ENCODE measurements around the gene PCDHB11.
"Not testable (repeated sequence)": the region's sequence is repeated elsewhere in the genome, so short reads cannot be mapped to it uniquely, and the experiment has no call there.

Gene PCDHB11

DNA sequence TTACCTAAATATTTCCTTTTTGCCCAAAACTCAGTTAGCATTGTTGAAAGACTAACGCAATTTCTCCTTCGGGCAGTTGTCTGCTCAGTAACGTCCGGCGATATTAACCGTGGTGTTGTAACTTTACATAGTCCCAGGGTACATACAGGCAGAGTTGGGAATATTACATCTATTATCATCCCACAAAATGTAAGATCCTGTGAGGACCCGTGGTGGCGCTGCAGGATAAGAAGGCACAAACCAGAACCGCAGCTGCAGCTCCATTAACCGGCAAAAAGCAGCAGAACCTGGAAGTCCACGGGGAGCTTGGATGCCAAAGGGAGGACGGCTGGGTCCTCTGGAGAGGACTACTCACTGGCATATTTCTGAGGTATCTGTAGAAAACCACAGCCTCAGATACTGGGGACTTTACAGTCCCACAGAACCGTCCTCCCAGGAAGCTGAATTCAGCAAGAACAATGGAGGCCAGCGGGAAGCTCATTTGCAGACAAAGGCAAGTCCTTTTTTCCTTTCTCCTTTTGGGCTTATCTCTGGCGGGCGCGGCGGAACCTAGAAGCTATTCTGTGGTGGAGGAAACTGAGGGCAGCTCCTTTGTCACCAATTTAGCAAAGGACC, 21.7 kb upstream of the PCDHB11 start, which contains the start of gene PCDHB8:
Gene PCDHB8 (plus strand): TSS at position 214 of the 615 bp plus-strand sequence. CDS start 245 bp downstream, at position 459.
- DNase-seq; H3K9ac ChIP-seq (ENCODE audit: low read length); H2BK12ac ChIP-seq (ENCODE audit: low read length); H3K4me1 ChIP-seq (ENCODE audit: control insufficient read depth in 1 of 2, insufficient read depth in 2 of 2, low read length in 2 of 2); H3K4me2 ChIP-seq (ENCODE audit: low read length); H4K91ac ChIP-seq (ENCODE audit: low read depth, low read length); H3K9me3 ChIP-seq (ENCODE audit: insufficient read depth, low read depth, low read length); H3K27me3 ChIP-seq (ENCODE audit: insufficient read depth, low read length); H3K79me2 ChIP-seq (ENCODE audit: control insufficient read depth, insufficient read depth, low read length, poor library complexity); H3K4me3 ChIP-seq (ENCODE audit: low read depth, low read length); H3K18ac ChIP-seq (ENCODE audit: low read length); H2AFZ ChIP-seq (ENCODE audit: insufficient read depth, low read length, poor library complexity); H3K27ac ChIP-seq (ENCODE audit: low read depth, low read length); H4K12ac ChIP-seq (ENCODE audit: low read depth, low read length); H3K14ac ChIP-seq (ENCODE audit: low read length); H3K23ac ChIP-seq (ENCODE audit: low read length); H2AK5ac ChIP-seq (ENCODE audit: low read length); H4K8ac ChIP-seq (ENCODE audit: low read depth, low read length); H3K4ac ChIP-seq (ENCODE audit: low read depth, low read length); H3K79me1 ChIP-seq (ENCODE audit: low read length); H2BK5ac ChIP-seq (ENCODE audit: low read depth, low read length, poor library complexity); H3K36me3 ChIP-seq (ENCODE audit: control insufficient read depth in 1 of 2, insufficient read depth in 2 of 2, low read length in 2 of 2); H2BK120ac ChIP-seq (ENCODE audit: insufficient read depth, low read length, poor library complexity): not testable (repeated sequence)
- no CpG with 5 or more reads among the region's 18 CpGs for WGBS (ENCODE audit: extremely low coverage, insufficient coverage, insufficient read length)

GRCh38 chr5:141179371-141179770, 20.1 kb upstream of the PCDHB11 start:
- H3K9me3 ChIP-seq (ENCODE audit: insufficient read depth, low read depth, low read length); H3K23ac ChIP-seq (ENCODE audit: low read length); H2BK12ac ChIP-seq (ENCODE audit: low read length); H3K4me2 ChIP-seq (ENCODE audit: low read length); H3K79me1 ChIP-seq (ENCODE audit: low read length); H3K36me3 ChIP-seq (ENCODE audit: control insufficient read depth in 1 of 2, insufficient read depth in 2 of 2, low read length in 2 of 2); H3K14ac ChIP-seq (ENCODE audit: low read length); DNase-seq; H3K4ac ChIP-seq (ENCODE audit: low read depth, low read length); H3K18ac ChIP-seq (ENCODE audit: low read length); H3K9ac ChIP-seq (ENCODE audit: low read length); H2BK5ac ChIP-seq (ENCODE audit: low read depth, low read length, poor library complexity); H2AFZ ChIP-seq (ENCODE audit: insufficient read depth, low read length, poor library complexity); H4K91ac ChIP-seq (ENCODE audit: low read depth, low read length); H4K8ac ChIP-seq (ENCODE audit: low read depth, low read length); H4K12ac ChIP-seq (ENCODE audit: low read depth, low read length); H2BK120ac ChIP-seq (ENCODE audit: insufficient read depth, low read length, poor library complexity); H3K4me3 ChIP-seq (ENCODE audit: low read depth, low read length); H3K79me2 ChIP-seq (ENCODE audit: control insufficient read depth, insufficient read depth, low read length, poor library complexity); H3K27ac ChIP-seq (ENCODE audit: low read depth, low read length); H3K27me3 ChIP-seq (ENCODE audit: insufficient read depth, low read length); H3K4me1 ChIP-seq (ENCODE audit: control insufficient read depth in 1 of 2, insufficient read depth in 2 of 2, low read length in 2 of 2); H2AK5ac ChIP-seq (ENCODE audit: low read length): not testable (repeated sequence)
- no CpG with 5 or more reads among the region's 39 CpGs for WGBS (ENCODE audit: extremely low coverage, insufficient coverage, insufficient read length)

- no CpG with 5 or more reads among the region's 32 CpGs for WGBS (ENCODE audit: extremely low coverage, insufficient coverage, insufficient read length)
These were observed 19.6 kb upstream of the PCDHB11 start for GRCh38 chr5:141179876-141180275.

GRCh38 chr5:141180313-141180712, 19.1 kb upstream of the PCDHB11 start:
- H3K27me3 ChIP-seq (ENCODE audit: insufficient read depth, low read length), result no peaks in the 10 kb centered on the region
- H3K4me3 ChIP-seq (ENCODE audit: low read depth, low read length), result no peak overlapping the region
- no peak overlapping the region for H2BK5ac ChIP-seq (ENCODE audit: low read depth, low read length, poor library complexity)
- no peak overlapping the region for H2AFZ ChIP-seq (ENCODE audit: insufficient read depth, low read length, poor library complexity)
- H2BK12ac ChIP-seq (ENCODE audit: low read length), result no peak overlapping the region
- H3K9ac ChIP-seq (ENCODE audit: low read length), result no peak overlapping the region
- no CpG with 5 or more reads among the region's 1 CpG for WGBS (ENCODE audit: extremely low coverage, insufficient coverage, insufficient read length)
- no peak overlapping the region for H3K18ac ChIP-seq (ENCODE audit: low read length)
- no peak overlapping the region for H4K12ac ChIP-seq (ENCODE audit: low read depth, low read length)
- H2AK5ac ChIP-seq (ENCODE audit: low read length), result no peak overlapping the region
- H3K79me2 ChIP-seq (ENCODE audit: control insufficient read depth, insufficient read depth, low read length, poor library complexity), result no peaks in the 10 kb centered on the region
- DNase-seq, result no peak
- no peak overlapping the region for H3K27ac ChIP-seq (ENCODE audit: low read depth, low read length)
- H3K36me3 ChIP-seq (ENCODE audit: control insufficient read depth in 1 of 2, insufficient read depth in 2 of 2, low read length in 2 of 2), result no peaks in the 10 kb centered on the region
- no peaks in the 10 kb centered on the region for H3K4me1 ChIP-seq (ENCODE audit: control insufficient read depth in 1 of 2, insufficient read depth in 2 of 2, low read length in 2 of 2)
- no peak overlapping the region for H3K14ac ChIP-seq (ENCODE audit: low read length)
- no peak overlapping the region for H3K23ac ChIP-seq (ENCODE audit: low read length)
- H4K91ac ChIP-seq (ENCODE audit: low read depth, low read length), result no peak overlapping the region
- H4K8ac ChIP-seq (ENCODE audit: low read depth, low read length), result no peak overlapping the region
- H3K4ac ChIP-seq (ENCODE audit: low read depth, low read length), result no peak overlapping the region
- H3K4me2 ChIP-seq (ENCODE audit: low read length), result no peak overlapping the region
- H3K9me3 ChIP-seq (ENCODE audit: insufficient read depth, low read depth, low read length), result peaks cover 2% of the 10 kb centered on the region
- H3K79me1 ChIP-seq (ENCODE audit: low read length), result no peaks in the 10 kb centered on the region
- H2BK120ac ChIP-seq (ENCODE audit: insufficient read depth, low read length, poor library complexity), result no peak overlapping the region

More at GRCh38 chr5:141179876-141180275, 19.6 kb upstream of the PCDHB11 start:
- H2BK120ac ChIP-seq (ENCODE audit: insufficient read depth, low read length, poor library complexity); H3K79me1 ChIP-seq (ENCODE audit: low read length); H3K4me2 ChIP-seq (ENCODE audit: low read length); H2AFZ ChIP-seq (ENCODE audit: insufficient read depth, low read length, poor library complexity); H3K4me3 ChIP-seq (ENCODE audit: low read depth, low read length); H3K9me3 ChIP-seq (ENCODE audit: insufficient read depth, low read depth, low read length); H2AK5ac ChIP-seq (ENCODE audit: low read length); H3K4ac ChIP-seq (ENCODE audit: low read depth, low read length); H3K18ac ChIP-seq (ENCODE audit: low read length); H3K27me3 ChIP-seq (ENCODE audit: insufficient read depth, low read length); H3K23ac ChIP-seq (ENCODE audit: low read length); H4K12ac ChIP-seq (ENCODE audit: low read depth, low read length); H3K79me2 ChIP-seq (ENCODE audit: control insufficient read depth, insufficient read depth, low read length, poor library complexity); H3K4me1 ChIP-seq (ENCODE audit: control insufficient read depth in 1 of 2, insufficient read depth in 2 of 2, low read length in 2 of 2); H2BK5ac ChIP-seq (ENCODE audit: low read depth, low read length, poor library complexity); H3K36me3 ChIP-seq (ENCODE audit: control insufficient read depth in 1 of 2, insufficient read depth in 2 of 2, low read length in 2 of 2); DNase-seq; H3K9ac ChIP-seq (ENCODE audit: low read length); H3K27ac ChIP-seq (ENCODE audit: low read depth, low read length); H3K14ac ChIP-seq (ENCODE audit: low read length); H2BK12ac ChIP-seq (ENCODE audit: low read length); H4K91ac ChIP-seq (ENCODE audit: low read depth, low read length); H4K8ac ChIP-seq (ENCODE audit: low read depth, low read length): not testable (repeated sequence)
